AG10803 (cell line): ENCODE results near the gene ATP6V1C2.

Experiments
- DNase-seq: peaks from one replicate; pipeline ENCODE4 v3.0.0; 2010; ENCODE audit warnings: low read depth
- H3K4me3 ChIP-seq: 2 replicates; pipeline ENCODE4 v1.5.1; 2011; ENCODE audit warnings: mild to moderate bottlenecking, low read length, control low read depth
- CTCF ChIP-seq: conservative IDR thresholded peaks from 2 replicates; pipeline ENCODE4 v1.5.1; 2011; ENCODE audit warnings: mild to moderate bottlenecking, low read length, control low read depth, inconsistent platforms

The ATP6V1C2 gene

GRCh38 chr2:10709290-10709939 is 12.0 kb upstream of the ATP6V1C2 start:
- no peak for DNase-seq
- TF ChIP-seq CTCF, result peak; percentile 50
- no peak overlapping the region for H3K4me3 ChIP-seq

GRCh38 chr2:10712185-10712809 is 9.1 kb upstream of the ATP6V1C2 start:
- DNase-seq, result no peak
- no peak overlapping the region for H3K4me3 ChIP-seq
- TF ChIP-seq CTCF, result no peak

GRCh38 chr2:10716581-10716980 is 4.8 kb upstream of the ATP6V1C2 start:
- DNase-seq, result no peak
- H3K4me3 ChIP-seq, result no peak overlapping the region

DNA sequence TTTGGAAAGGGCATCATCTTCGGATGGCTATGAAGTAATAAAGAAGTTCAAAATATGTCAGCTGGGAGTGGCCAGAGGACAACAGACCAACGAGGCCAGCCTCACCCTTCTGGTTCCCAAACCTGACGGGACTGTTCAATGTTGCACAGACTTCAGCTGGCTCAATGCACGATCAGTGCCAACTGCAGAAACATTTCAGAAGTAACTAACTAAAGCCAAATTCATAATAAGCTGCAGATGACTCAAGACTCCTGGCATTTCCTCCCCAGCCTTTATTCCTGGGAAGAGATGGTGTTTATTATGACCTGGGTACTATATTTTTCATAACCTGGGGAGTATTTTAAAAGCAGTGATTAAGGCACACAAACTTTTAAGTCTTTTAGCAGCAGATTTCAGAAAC is 3.8 kb upstream of the ATP6V1C2 start:
- no peak overlapping the region for H3K4me3 ChIP-seq
- DNase-seq, result peak; percentile 84
- TF ChIP-seq CTCF, result no peak

More at GRCh38 chr2:10716581-10716980, 4.8 kb upstream of the ATP6V1C2 start:
- TF ChIP-seq CTCF, result no peak

- no peak for DNase-seq
- no peak for TF ChIP-seq CTCF
- H3K4me3 ChIP-seq, result no peak overlapping the region
These were observed 1.1 kb upstream of the ATP6V1C2 start for GRCh38 chr2:10720306-10720705.

DNA sequence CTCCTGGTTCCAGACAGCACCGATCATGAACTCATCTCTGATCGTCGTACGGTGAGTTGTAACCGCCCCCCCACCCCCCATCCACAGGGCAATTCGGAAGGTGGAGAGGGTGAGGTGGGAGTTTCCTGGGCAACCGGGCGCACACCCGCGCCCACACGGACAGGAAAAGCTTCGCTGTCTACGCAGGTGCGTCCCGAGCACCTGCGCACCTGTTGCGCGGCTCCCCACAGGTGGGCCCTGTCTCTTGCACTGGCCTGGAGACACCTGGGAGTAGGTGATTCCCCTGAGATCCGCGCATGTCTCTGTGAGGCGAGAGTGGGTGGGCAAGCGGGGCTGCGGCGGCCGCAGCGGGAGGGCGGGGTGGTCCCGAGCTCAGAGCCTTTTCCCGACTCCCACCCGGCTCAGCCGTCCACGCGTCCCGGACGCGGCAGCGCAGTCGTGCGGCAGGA is 459 bp upstream of the ATP6V1C2 start:
- no peak overlapping the region for H3K4me3 ChIP-seq
- TF ChIP-seq CTCF, result no peak

GRCh38 chr2:10722252-10722825 is 909 bp downstream of the ATP6V1C2 start:
- no peak overlapping the region for H3K4me3 ChIP-seq
- no peak for TF ChIP-seq CTCF
- no peak for DNase-seq

More for the DNA sequence above, 459 bp upstream of the ATP6V1C2 start:
- DNase-seq, result no peak
